SK-N-SH (cell line): ENCODE data around the gene RAD23A. TPM values are rescaled to one million over a fixed set of nuclear protein-coding genes. Genes with fewer than 3 reads are reported as not detected.

Experiments
- CTCF ChIA-PET: fragments of 300-600, 350-600 bp; formaldehyde crosslinking; extraction: SDS; loops from one replicate; lab custom pipeline; 2021; lab: Yijun Ruan, JAX
- POLR2A ChIA-PET: fragments of 350-600 bp; sonication (Branson Sonifier 250); formaldehyde crosslinking; extraction: SDS; loops from one replicate; lab custom pipeline; 2020; ENCODE audit warnings: antibody characterized with exemption, inconsistent platforms; lab: Yijun Ruan, JAX
- DNase-seq: peaks from one replicate; pipeline ENCODE4 v3.0.0; 2012
- H2AFZ ChIP-seq: fragments of 200-600 bp; sonication (generic); 2 replicates; pipeline ENCODE4 v1.8.1; 2016; ENCODE audit warnings: antibody characterized with exemption, mild to moderate bottlenecking, low read depth
- H3F3A ChIP-seq: fragments of 200-600 bp; sonication (generic); replicated peaks from 2 replicates; pipeline ENCODE3; 2016; ENCODE audit warnings: antibody characterized with exemption, mild to moderate bottlenecking; ENCODE audit not compliant: insufficient read depth
- H3K27ac ChIP-seq, 2 experiments: fragments of 200-500 bp in 1 of 2; fragments of 200-600 bp in 1 of 2; sonication (Bioruptor generic) in 1 of 2; sonication (generic), shearing (Covaris generic) in 1 of 2; 2 replicates each; pipeline versions ENCODE4 v1.5.1 to v1.6.1; 2014 to 2016; ENCODE audit warnings: low read depth in 2 of 2, inconsistent platforms in 1 of 2, low read length in 1 of 2, mild to moderate bottlenecking in 1 of 2, mixed read lengths in 1 of 2
- H3K27me3 ChIP-seq: fragments of 200-600 bp; sonication (generic), shearing (Covaris generic); 2 replicates; pipeline ENCODE4 v1.6.1; 2016; ENCODE audit warnings: mixed run types; ENCODE audit not compliant: insufficient read depth
- H3K36me3 ChIP-seq, 2 experiments: fragments of 200-500 bp in 1 of 2; fragments of 200-600 bp in 1 of 2; sonication (Bioruptor generic) in 1 of 2; sonication (generic) in 1 of 2; replicated peaks in 1 of 2; 2 replicates each; pipeline versions ENCODE3 to v1.5.1; 2014 to 2016; ENCODE audit warnings: low read length in 1 of 2, mild to moderate bottlenecking in 1 of 2; ENCODE audit not compliant: insufficient read depth in 2 of 2, control insufficient read depth in 1 of 2
- H3K4me1 ChIP-seq, 2 experiments: fragments of 200-500 bp in 1 of 2; fragments of 200-600 bp in 1 of 2; sonication (Bioruptor generic) in 1 of 2; sonication (generic), shearing (Covaris generic) in 1 of 2; 2 replicates each; pipeline versions ENCODE4 v1.5.1 to v1.6.1; 2014 to 2016; ENCODE audit warnings: low read depth in 1 of 2, low read length in 1 of 2, mixed run types in 1 of 2; ENCODE audit not compliant: insufficient read depth in 2 of 2, control insufficient read depth in 1 of 2
- H3K4me2 ChIP-seq: fragments of 200-600 bp; sonication (generic), shearing (Covaris generic); 2 replicates; pipeline ENCODE4 v1.6.1; 2017; ENCODE audit warnings: mixed run types
- H3K4me3 ChIP-seq, 2 experiments: fragments of 200-500 bp in 1 of 2; fragments of 200-600 bp in 1 of 2; sonication (Bioruptor generic) in 1 of 2; sonication (generic), shearing (Covaris generic) in 1 of 2; 2 replicates each; pipeline versions ENCODE4 v1.5.1 to v1.8.1; 2014 to 2016; ENCODE audit warnings: low read depth in 2 of 2, inconsistent platforms in 1 of 2, low read length in 1 of 2, mild to moderate bottlenecking in 1 of 2, mixed read lengths in 1 of 2, moderate library complexity in 1 of 2
- H3K79me2 ChIP-seq: fragments of 200-600 bp; sonication (generic); 2 replicates; pipeline ENCODE4 v1.8.1; 2017; ENCODE audit warnings: mild to moderate bottlenecking; ENCODE audit not compliant: insufficient read depth
- H3K9ac ChIP-seq: fragments of 200-600 bp; sonication (generic); 2 replicates; pipeline ENCODE4 v1.6.1; 2017; ENCODE audit warnings: mixed run types
- H3K9me2 ChIP-seq: fragments of 200-600 bp; sonication (generic); 2 replicates; pipeline ENCODE4 v1.6.1; 2017; ENCODE audit warnings: mixed run types
- H3K9me3 ChIP-seq: fragments of 200-600 bp; sonication (generic); 2 replicates; pipeline ENCODE4 v1.6.1; 2017; ENCODE audit warnings: mixed run types, mild to moderate bottlenecking, moderate library complexity
- H4K20me1 ChIP-seq: fragments of 200-600 bp; sonication (generic); 2 replicates; pipeline ENCODE4 v1.6.1; 2017; ENCODE audit warnings: mild to moderate bottlenecking, mixed run types; ENCODE audit not compliant: insufficient read depth
- CHD2 ChIP-seq: fragments of 150-350 bp; IDR thresholded peaks from 2 replicates; pipeline ENCODE4 v1.6.1; 2018; ENCODE audit warnings: low read length; ENCODE audit not compliant: partially characterized antibody
- CTCF ChIP-seq: fragments of 200-600 bp; sonication (generic); IDR thresholded peaks from 2 replicates; pipeline ENCODE4 v1.6.1; 2017; ENCODE audit warnings: antibody characterized with exemption, mild to moderate bottlenecking, moderate library complexity
- EP300 ChIP-seq, 2 experiments: IDR thresholded peaks; 2 replicates each; pipeline versions ENCODE4 v1.4.0 to v1.6.1; 2012; ENCODE audit warnings: borderline replicate concordance in 1 of 2, low read depth in 1 of 2, low read length in 1 of 2
- IRF3 ChIP-seq: fragments of 150-350 bp; IDR thresholded peaks from 2 replicates; pipeline ENCODE4 v1.6.1; 2016; ENCODE audit warnings: mild to moderate bottlenecking, low read depth, low read length
- NRF1 ChIP-seq: IDR thresholded peaks from 2 replicates; pipeline ENCODE4 v1.6.1; 2012; ENCODE audit warnings: low read depth, mild to moderate bottlenecking, low read length
- RAD21 ChIP-seq: IDR thresholded peaks from 2 replicates; pipeline ENCODE4 v1.6.1; 2012; ENCODE audit warnings: mild to moderate bottlenecking, low read length
- RCOR1 ChIP-seq: fragments of 150-350 bp; IDR thresholded peaks from 2 replicates; pipeline ENCODE4 v1.6.1; 2017; ENCODE audit warnings: antibody characterized with exemption, low read length
- ZBTB33 ChIP-seq: IDR thresholded peaks from 2 replicates; pipeline ENCODE4 v1.4.0; 2012; ENCODE audit warnings: low read depth, borderline replicate concordance
- WGBS: methylation state at CpG from one replicate; pipeline ENCODE4 v1.1.6; 2017; ENCODE audit warnings: low lambda C conversion rate; 5-methylcytosine and 5-hydroxymethylcytosine counted together
- polyA plus RNA-seq, 3 experiments: library from polyadenylated mRNA; depleted of rRNA; stranded (reverse); fragments of >200 nt; gene quantifications; 2 replicates each; pipeline ENCODE4 v1.2.3, GENCODE V29; 2012

Gene RAD23A
- polyA plus RNA-seq, 1 of the 3 experiments (the other 2 are of a cell fraction), result 116 TPM

- no peaks in the 10 kb centered on the region for H3K9me2 ChIP-seq
- no peaks in the 10 kb centered on the region for H3K9me3 ChIP-seq
- H2AFZ ChIP-seq, result no peak overlapping the region
- no peak overlapping the region for H3K4me3 ChIP-seq
- peaks cover 11% of the 10 kb centered on the region for H3F3A ChIP-seq
- H3K36me3 ChIP-seq, result no peaks in the 10 kb centered on the region
- POLR2A ChIA-PET, result interaction anchor here (0.7 to 2.5 kb wide), 8 partner anchors 9 to 178 kb away, joined by 3 to 17 read pairs (median 4); partner anchors contain the start of gene CALR
- H3K4me1 ChIP-seq, result peaks cover 2 to 27% of the 10 kb centered on the region in 2 experiments; a peak in 2 of 4 replicates
- no peaks in the 10 kb centered on the region for H4K20me1 ChIP-seq
- no peak for TF ChIP-seq IRF3
- TF ChIP-seq CTCF, result no peak
- TF ChIP-seq EP300 (IDR thresholded peaks at IDR 0.05; ENCODE audit: borderline replicate concordance in 1 of 2, low read depth in 1 of 2, low read length in 1 of 2), result peak in 1 of 2 experiments; percentile 84; a peak in 2 of 4 replicates
- TF ChIP-seq ZBTB33, result no peak
- TF ChIP-seq RAD21, result peak; percentile 28
- TF ChIP-seq CHD2, result peak; percentile 35
- no peak for TF ChIP-seq NRF1
- TF ChIP-seq RCOR1, result 0 out of 2 replicates have a peak, but pooled peaks have one; percentile 33
- CTCF ChIA-PET, result interaction anchor here (0.6 to 24.6 kb wide), 9 partner anchors 8 to 175 kb away, joined by 3 to 603 read pairs (median 6); partner anchors contain the start of genes DAND5, IER2 and STX10
- no peak overlapping the region for H3K9ac ChIP-seq
- peak; percentile 78 for DNase-seq
- H3K27ac ChIP-seq, result peak overlapping the region in 1 of 2 experiments; percentile 92; a peak in 2 of 4 replicates
- H3K4me2 ChIP-seq, result no peak overlapping the region
- no peaks in the 10 kb centered on the region for H3K79me2 ChIP-seq
- no peaks in the 10 kb centered on the region for H3K27me3 ChIP-seq
- 66% methylated on average over 9 of the region's 19 CpGs for WGBS
Measured at GRCh38 chr19:12974301-12975220, 28.9 kb downstream of the RAD23A start.
